C4-2B (cell line): Measurements from ENCODE around the gene AK5.

Experiments
- H3K27ac ChIP-seq: fragments of 450-650 bp; 2 replicates; pipeline ENCODE4 v1.5.1; 2017
- CTCF ChIP-seq: fragments of 450-650 bp; conservative IDR thresholded peaks from 2 replicates; pipeline ENCODE4 v1.5.1; 2017; ENCODE audit warnings: mild to moderate bottlenecking
- ZFX ChIP-seq: fragments of 450-650 bp; IDR thresholded peaks from 2 replicates; pipeline ENCODE4 v1.6.1; 2017

The AK5 gene

GRCh38 chr1:77446841-77447555 lies 165.2 kb downstream of the AK5 start:
- peak overlapping the region; percentile 71 for H3K27ac ChIP-seq
- TF ChIP-seq ZFX: no peak
- no peak for TF ChIP-seq CTCF

- peak overlapping the region; percentile 71 for H3K27ac ChIP-seq
- TF ChIP-seq ZFX: no peak
- no peak for TF ChIP-seq CTCF
Observed at GRCh38 chr1:77447669-77448068, 165.8 kb downstream of the AK5 start.

- no peak for TF ChIP-seq CTCF
- no peak for TF ChIP-seq ZFX
- no peak overlapping the region for H3K27ac ChIP-seq
Observed at GRCh38 chr1:77459881-77460280, 178.1 kb downstream of the AK5 start.

DNA sequence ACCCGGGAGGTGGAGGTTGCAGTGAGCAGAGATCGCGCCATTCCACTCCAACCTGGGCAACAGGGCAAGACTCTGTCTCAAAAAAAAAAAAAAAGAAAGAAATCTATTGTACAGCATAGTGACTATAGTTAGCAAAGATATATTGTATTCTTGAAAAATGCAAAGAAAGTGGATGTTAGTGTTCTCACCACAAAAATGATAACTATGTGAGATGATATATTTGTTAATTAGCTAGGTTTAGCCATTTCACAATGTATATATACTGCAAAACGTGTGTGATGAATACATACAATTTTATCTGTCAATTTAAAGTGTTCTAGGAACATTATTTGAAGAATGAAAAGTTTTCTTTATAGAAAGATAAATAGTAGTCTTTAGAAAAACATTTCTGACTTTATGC lies 179.9 kb downstream of the AK5 start:
- TF ChIP-seq CTCF (no peak), ZFX (no peak)
- H3K27ac ChIP-seq: no peak overlapping the region

GRCh38 chr1:77463216-77463615 lies 181.4 kb downstream of the AK5 start:
- TF ChIP-seq ZFX (no peak), CTCF (no peak)
- H3K27ac ChIP-seq: no peak overlapping the region

GRCh38 chr1:77465139-77465538 lies 183.3 kb downstream of the AK5 start:
- H3K27ac ChIP-seq: no peak overlapping the region
- TF ChIP-seq CTCF (no peak), ZFX (no peak)

- TF ChIP-seq CTCF (no peak), ZFX (no peak)
- H3K27ac ChIP-seq: no peak overlapping the region
Observed at GRCh38 chr1:77465922-77466321, 184.1 kb downstream of the AK5 start.
